DND-41 (cell line): ENCODE measurements around the gene LRRC56.
A peak's percentile ranks its signal among the peaks of the same experiment; 100 is the strongest.

Source experiments
- ATAC-seq: fragments of 200-7000 bp; cut with Tn5 transposase; 3 replicates; pipeline ENCODE4 v1.9.1; 2021; ENCODE audit warnings: low read depth; ENCODE audit not compliant: insufficient read depth
- DNase-seq: peaks from one replicate; pipeline ENCODE4 v3.0.0-alpha.2; 2020
- H2AFZ ChIP-seq: 2 replicates; pipeline ENCODE4 v1.6.0; 2012; ENCODE audit warnings: low read depth, low read length
- H3K27ac ChIP-seq: 2 replicates; pipeline ENCODE4 v1.5.1; 2012; ENCODE audit warnings: low read length, inconsistent platforms
- H3K27me3 ChIP-seq: fragments of 200-600 bp; sonication (generic); 2 replicates; pipeline ENCODE4 v1.6.0; 2012; ENCODE audit warnings: low read length, mild to moderate bottlenecking, inconsistent platforms; ENCODE audit not compliant: insufficient read depth, poor library complexity
- H3K36me3 ChIP-seq: 2 replicates; pipeline ENCODE4 v1.5.1; 2012; ENCODE audit warnings: low read length, inconsistent platforms; ENCODE audit not compliant: insufficient read depth
- H3K4me1 ChIP-seq: 2 replicates; pipeline ENCODE4 v1.5.1; 2012; ENCODE audit warnings: mild to moderate bottlenecking, low read length; ENCODE audit not compliant: insufficient read depth
- H3K4me2 ChIP-seq: 2 replicates; pipeline ENCODE4 v1.6.0; 2012; ENCODE audit warnings: mild to moderate bottlenecking, moderate library complexity, low read length, inconsistent platforms; ENCODE audit not compliant: insufficient read depth
- H3K4me3 ChIP-seq, 2 experiments: fragments of 200-600 bp in 1 of 2; shearing (Covaris generic) in 1 of 2; 2 replicates each; pipeline ENCODE4 v1.5.1; 2012 to 2016; ENCODE audit warnings: inconsistent platforms in 2 of 2, low read length in 2 of 2, mild to moderate bottlenecking in 2 of 2, low read depth in 1 of 2, moderate library complexity in 1 of 2
- H3K79me2 ChIP-seq: 2 replicates; pipeline ENCODE4 v1.6.0; 2012; ENCODE audit warnings: low read length, inconsistent platforms; ENCODE audit not compliant: insufficient read depth
- H3K9ac ChIP-seq: 2 replicates; pipeline ENCODE4 v1.6.0; 2012; ENCODE audit warnings: low read depth, mild to moderate bottlenecking, inconsistent platforms, low read length, moderate library complexity
- H3K9me3 ChIP-seq: 2 replicates; pipeline ENCODE4 v1.5.1; 2012; ENCODE audit warnings: low read length, moderate library complexity, mild to moderate bottlenecking, inconsistent platforms; ENCODE audit not compliant: insufficient read depth, severe bottlenecking
- H4K20me1 ChIP-seq: 2 replicates; pipeline ENCODE4 v1.6.0; 2012; ENCODE audit warnings: low read length; ENCODE audit not compliant: insufficient read depth
- CTCF ChIP-seq: IDR thresholded peaks from 2 replicates; pipeline ENCODE4 v1.5.1; 2012; ENCODE audit warnings: borderline replicate concordance, low read length, moderate library complexity, mild to moderate bottlenecking; ENCODE audit not compliant: poor library complexity, severe bottlenecking; ENCODE audit errors: extremely low read depth
- EZH2 ChIP-seq: IDR thresholded peaks from 3 replicates; pipeline ENCODE4 v1.6.1; 2012; ENCODE audit warnings: borderline replicate concordance, low read depth, mild to moderate bottlenecking, moderate library complexity, low read length, inconsistent platforms; ENCODE audit not compliant: severe bottlenecking

LRRC56 gene

GRCh38 chr11:504994-505344 lies 32.4 kb upstream of the LRRC56 start:
- Histone ChIP-seq H3K36me3 (peaks cover 59% of the 10 kb centered on the region), H2AFZ (no peak overlapping the region), H3K9me3 (no peaks in the 10 kb centered on the region), H3K27me3 (no peaks in the 10 kb centered on the region), H3K4me3 (peak overlapping the region in 1 of 2 experiments; percentile 85; a peak in 2 of 4 replicates), H3K4me2 (peak overlapping the region; percentile 81; the same call in 1 of the 2 replicates), H3K79me2 (peaks cover 60% of the 10 kb centered on the region), H3K4me1 (peaks cover 27% of the 10 kb centered on the region), H3K9ac (peak overlapping the region; percentile 88), H4K20me1 (peaks cover 35% of the 10 kb centered on the region), H3K27ac (no peak overlapping the region)
- ATAC-seq (no peak), DNase-seq (no peak)
- no peak for TF ChIP-seq CTCF
- no peak for TF ChIP-seq EZH2

- peaks cover 27% of the 10 kb centered on the region for H3K4me1 ChIP-seq
- peaks cover 55% of the 10 kb centered on the region for H3K79me2 ChIP-seq
- H3K36me3 ChIP-seq: peaks cover 47% of the 10 kb centered on the region
- peak overlapping the region; percentile 92 for H2AFZ ChIP-seq
- DNase-seq: peak; percentile 97
- peak overlapping the region; percentile 94 for H3K27ac ChIP-seq
- no peak for TF ChIP-seq EZH2
- no peak for TF ChIP-seq CTCF
- peak overlapping the region; percentile 81 for H3K4me2 ChIP-seq
- H3K9me3 ChIP-seq: no peaks in the 10 kb centered on the region
- peaks cover 24% of the 10 kb centered on the region for H4K20me1 ChIP-seq
- ATAC-seq: peak; percentile 82
- no peaks in the 10 kb centered on the region for H3K27me3 ChIP-seq
- peak overlapping the region; percentile 81 to 85; a peak in 3 of 4 replicates for H3K4me3 ChIP-seq
- peak overlapping the region; percentile 88 for H3K9ac ChIP-seq
Observed at GRCh38 chr11:506238-506994, 30.9 kb upstream of the LRRC56 start.

GRCh38 chr11:506995-507726 lies 30.2 kb upstream of the LRRC56 start, which contains the start of gene RNH1:
RNH1 (minus strand) TSS chr11:507242; CDS start chr11:502162, 5,080 bp downstream.
- H2AFZ ChIP-seq: peak within 1 kb of the TSS; percentile 92
- TF ChIP-seq CTCF (no peak), EZH2 (no peak)

More at GRCh38 chr11:506995-507726, 30.2 kb upstream of the LRRC56 start, which contains the start of gene RNH1:
- H3K4me3 ChIP-seq: peak within 1 kb of the TSS; percentile 81 to 85; a peak in 3 of 4 replicates
- peak within 1 kb of the TSS; percentile 81 for H3K4me2 ChIP-seq
- peak within 1 kb of the TSS; percentile 94 for H3K27ac ChIP-seq
- peaks cover 39% of the 10 kb centered on the region for H3K36me3 ChIP-seq
- H4K20me1 ChIP-seq: peaks cover 18% of the 10 kb centered on the region
- peaks cover 48% of the 10 kb centered on the region for H3K79me2 ChIP-seq
- DNase-seq (peak; percentile 97), ATAC-seq (peak; percentile 70)
- H3K4me1 ChIP-seq: peaks cover 27% of the 10 kb centered on the region
- H3K27me3 ChIP-seq: no peaks in the 10 kb centered on the region
- peak within 1 kb of the TSS; percentile 88 for H3K9ac ChIP-seq
- H3K9me3 ChIP-seq: no peaks in the 10 kb centered on the region
